Lower leg skin (tissue), 4 donors: ENCODE measurements around the gene DUSP22. TPM values are rescaled to one million over a fixed set of nuclear protein-coding genes. Genes with fewer than 3 reads are reported as not detected.

Experiments used
- DNase-seq, 2 donors: peaks; one replicate each; pipeline ENCODE4 v3.0.0-alpha.2; 2019; ENCODE audit warnings: low spot score in 2 of 2
- H3K4me3 ChIP-seq: fragments of 200-600 bp; sonication (generic); 2 replicates; pipeline ENCODE4 v1.5.1; 2017; ENCODE audit warnings: mild to moderate bottlenecking, low read depth; ENCODE audit not compliant: poor library complexity, severe bottlenecking
- CTCF ChIP-seq, 3 donors: fragments of 450-650 bp; IDR thresholded peaks; one replicate each; pipeline ENCODE4 v1.5.1; 2016; ENCODE audit warnings: antibody characterized with exemption in 3 of 3, mild to moderate bottlenecking in 3 of 3, moderate library complexity in 2 of 3
- POLR2A ChIP-seq, 2 donors: fragments of 450-650 bp; IDR thresholded peaks; one replicate each; pipeline ENCODE4 v1.6.1; 2016 to 2017; ENCODE audit warnings: antibody characterized with exemption in 2 of 2, mild to moderate bottlenecking in 1 of 2, moderate library complexity in 1 of 2
- WGBS, 2 donors: methylation state at CpG; one replicate each; pipeline ENCODE4 v1.1.5; 2018; 5-methylcytosine and 5-hydroxymethylcytosine counted together
- intact Hi-C: fragments of 100-400 bp; cut with DNase I; formaldehyde crosslinking; loops from one replicate; pipeline ENCODE4 v1.15.0; 2023; ENCODE audit warnings: low total_unique reads
- total RNA-seq, 4 donors: library from RNA; depleted of rRNA; stranded (reverse); fragments of >200 nt; gene quantifications; one replicate each; pipeline ENCODE4 v1.1.0, GENCODE V29; 2016

The DUSP22 gene
- total RNA-seq, 4 donors from 2014 or later: 53.2 to 81.1 (median 63.4) TPM

GRCh38 chr6:337805-338368 lies 45.6 kb downstream of the DUSP22 start:
- intact Hi-C loops: no loop called here
- WGBS, 2 donors: 71 to 72% methylated on average over 10 of the region's 10 CpGs
- no peak for TF ChIP-seq CTCF (IDR thresholded peaks at IDR 0.05)
- TF ChIP-seq POLR2A (IDR thresholded peaks at IDR 0.05): no peak
- H3K4me3 ChIP-seq: no peak overlapping the region
- no peak for DNase-seq

- intact Hi-C loops: no loop called here
- TF ChIP-seq POLR2A (IDR thresholded peaks at IDR 0.05) (no peak), CTCF (IDR thresholded peaks at IDR 0.05) (no peak)
- WGBS, 2 donors: 74 to 77% methylated on average over 4 of the region's 4 CpGs
- DNase-seq: no peak
- H3K4me3 ChIP-seq: no peak overlapping the region
Observed at GRCh38 chr6:338815-339262, 46.6 kb downstream of the DUSP22 start.

GRCh38 chr6:339480-339879 lies 47.2 kb downstream of the DUSP22 start:
- WGBS, 2 donors: 71% methylated on average over 5 of the region's 5 CpGs
- intact Hi-C loops: no loop called here
- TF ChIP-seq POLR2A (IDR thresholded peaks at IDR 0.05): no peak
- no peak for TF ChIP-seq CTCF (IDR thresholded peaks at IDR 0.05)
- no peak for DNase-seq
- H3K4me3 ChIP-seq: no peak overlapping the region

- intact Hi-C loops: no loop called here
- no peak for DNase-seq
- no peak overlapping the region for H3K4me3 ChIP-seq
- TF ChIP-seq POLR2A (IDR thresholded peaks at IDR 0.05) (no peak), CTCF (IDR thresholded peaks at IDR 0.05) (no peak)
- 81 to 87% methylated on average over 6 of the region's 6 CpGs for WGBS, 2 donors
Observed at GRCh38 chr6:340186-340955, 48.1 kb downstream of the DUSP22 start.

GRCh38 chr6:340991-341827 lies 48.9 kb downstream of the DUSP22 start:
- WGBS, 2 donors: 89 to 93% methylated on average over 33 of the region's 33 CpGs
- H3K4me3 ChIP-seq: no peak overlapping the region
- DNase-seq: no peak
- TF ChIP-seq CTCF (IDR thresholded peaks at IDR 0.05) (no peak), POLR2A (IDR thresholded peaks at IDR 0.05) (no peak)
- intact Hi-C loops: no loop called here
